ENCODE measurements around the gene F3. TPM values are rescaled to one million over a fixed set of nuclear protein-coding genes. Genes with fewer than 3 reads are reported as not detected.

F3 gene
- total RNA-seq, 2 experiments from 2014 or later: not detected

DNA sequence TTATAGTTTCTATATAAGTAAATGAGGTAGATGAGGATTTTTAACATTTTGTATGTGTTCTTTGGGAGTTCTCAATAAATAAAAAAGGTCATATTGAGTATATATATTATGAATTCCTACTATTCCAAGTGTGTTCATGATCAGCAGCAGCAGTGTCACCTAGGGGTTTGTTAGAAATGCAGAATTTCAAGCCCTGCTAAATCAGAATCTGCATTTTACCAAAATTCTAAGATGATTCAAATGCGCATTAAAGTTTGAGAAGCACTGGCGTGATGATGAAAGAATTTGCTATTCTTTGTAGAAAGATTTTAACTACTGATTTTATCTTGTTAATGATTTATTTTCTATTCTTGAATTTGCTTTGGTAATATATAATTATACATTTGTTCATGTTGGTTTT is 28.7 kb downstream of the F3 start:
- Histone ChIP-seq H3K27me3 (ENCODE audit: control insufficient read depth in 1 of 2, insufficient read depth in 2 of 2, low read length in 2 of 2) (no peaks in the 10 kb centered on the region), H3K36me3 (ENCODE audit: insufficient read depth, low read length) (peaks cover 10% of the 10 kb centered on the region), H3K4me1 (ENCODE audit: insufficient read depth, low read length) (no peaks in the 10 kb centered on the region), H3K9me3 (ENCODE audit: control insufficient read depth in 1 of 2, insufficient read depth in 1 of 2, low read length in 2 of 2) (no peaks in the 10 kb centered on the region), H3K4me3 (ENCODE audit: low read length) (no peak overlapping the region), H3K27ac (ENCODE audit: low read depth in 1 of 2, low read length in 2 of 2) (no peak overlapping the region)
- H3K4me3 Mint-ChIP-seq: no peak overlapping the region
- no peak for ATAC-seq (ENCODE audit: poor library complexity)
- no peaks in the 10 kb centered on the region for H3K9me3 Mint-ChIP-seq
- no peak overlapping the region for H3K27ac Mint-ChIP-seq
- TF ChIP-seq, protein P1, sequence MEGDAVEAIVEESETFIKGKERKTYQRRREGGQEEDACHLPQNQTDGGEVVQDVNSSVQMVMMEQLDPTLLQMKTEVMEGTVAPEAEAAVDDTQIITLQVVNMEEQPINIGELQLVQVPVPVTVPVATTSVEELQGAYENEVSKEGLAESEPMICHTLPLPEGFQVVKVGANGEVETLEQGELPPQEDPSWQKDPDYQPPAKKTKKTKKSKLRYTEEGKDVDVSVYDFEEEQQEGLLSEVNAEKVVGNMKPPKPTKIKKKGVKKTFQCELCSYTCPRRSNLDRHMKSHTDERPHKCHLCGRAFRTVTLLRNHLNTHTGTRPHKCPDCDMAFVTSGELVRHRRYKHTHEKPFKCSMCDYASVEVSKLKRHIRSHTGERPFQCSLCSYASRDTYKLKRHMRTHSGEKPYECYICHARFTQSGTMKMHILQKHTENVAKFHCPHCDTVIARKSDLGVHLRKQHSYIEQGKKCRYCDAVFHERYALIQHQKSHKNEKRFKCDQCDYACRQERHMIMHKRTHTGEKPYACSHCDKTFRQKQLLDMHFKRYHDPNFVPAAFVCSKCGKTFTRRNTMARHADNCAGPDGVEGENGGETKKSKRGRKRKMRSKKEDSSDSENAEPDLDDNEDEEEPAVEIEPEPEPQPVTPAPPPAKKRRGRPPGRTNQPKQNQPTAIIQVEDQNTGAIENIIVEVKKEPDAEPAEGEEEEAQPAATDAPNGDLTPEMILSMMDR (IDR thresholded peaks at IDR 0.05): no peak
- ChIA-PET POLR2A (no interaction called here), CTCF (no interaction called here)
- intact Hi-C loops (cut with DNase I, micrococcal nuclease): no loop called here
- no peak for DNase-seq
- H3K4me1 Mint-ChIP-seq (ENCODE audit: low read depth): no peaks in the 10 kb centered on the region
- peaks cover 74% of the 10 kb centered on the region for H3K36me3 Mint-ChIP-seq (ENCODE audit: low read depth)
- no peaks in the 10 kb centered on the region for H3K27me3 Mint-ChIP-seq

DNA sequence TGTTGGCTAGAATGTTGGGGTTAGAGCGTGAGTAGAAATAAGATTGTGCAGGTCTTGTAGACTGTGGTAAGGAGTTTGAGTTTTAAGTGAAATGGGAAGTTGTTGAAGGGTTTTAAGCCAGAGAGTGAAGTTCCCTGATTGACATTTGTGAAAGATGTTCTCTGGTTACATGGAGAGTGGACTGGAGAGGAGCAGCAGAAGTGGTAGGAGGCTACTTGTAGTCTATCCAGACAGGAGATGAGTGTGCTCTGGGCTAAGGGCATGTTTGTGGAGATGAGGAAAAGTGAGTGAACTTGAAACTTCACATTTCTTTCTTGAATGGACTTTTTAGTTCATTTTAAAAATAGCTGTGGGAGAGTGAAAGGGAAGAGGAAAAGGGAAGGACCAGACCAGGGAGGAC is 37.0 kb downstream of the F3 start:
- POLR2A ChIA-PET: no interaction called here
- H3K27me3 ChIP-seq (ENCODE audit: control insufficient read depth in 1 of 2, insufficient read depth in 2 of 2, low read length in 2 of 2): no peaks in the 10 kb centered on the region
- Mint-ChIP-seq H3K27ac (no peak overlapping the region), H3K27me3 (no peaks in the 10 kb centered on the region), H3K9me3 (peaks cover 2% of the 10 kb centered on the region), H3K36me3 (ENCODE audit: low read depth) (peaks cover 86% of the 10 kb centered on the region), H3K4me3 (no peak overlapping the region), H3K4me1 (ENCODE audit: low read depth) (no peaks in the 10 kb centered on the region)
- no peak overlapping the region for H3K27ac ChIP-seq (ENCODE audit: low read depth in 1 of 2, low read length in 2 of 2)
- DNase-seq: no peak
- no peaks in the 10 kb centered on the region for H3K4me1 ChIP-seq (ENCODE audit: insufficient read depth, low read length)
- no peaks in the 10 kb centered on the region for H3K9me3 ChIP-seq (ENCODE audit: control insufficient read depth in 1 of 2, insufficient read depth in 1 of 2, low read length in 2 of 2)
- TF ChIP-seq, protein P1 (IDR thresholded peaks at IDR 0.05): no peak
- CTCF ChIA-PET: no interaction called here
- ATAC-seq (ENCODE audit: poor library complexity): no peak
- H3K36me3 ChIP-seq (ENCODE audit: insufficient read depth, low read length): peaks cover 37% of the 10 kb centered on the region
- no peak overlapping the region for H3K4me3 ChIP-seq (ENCODE audit: low read length)
- intact Hi-C loops (cut with DNase I, micrococcal nuclease): no loop called here

DNA sequence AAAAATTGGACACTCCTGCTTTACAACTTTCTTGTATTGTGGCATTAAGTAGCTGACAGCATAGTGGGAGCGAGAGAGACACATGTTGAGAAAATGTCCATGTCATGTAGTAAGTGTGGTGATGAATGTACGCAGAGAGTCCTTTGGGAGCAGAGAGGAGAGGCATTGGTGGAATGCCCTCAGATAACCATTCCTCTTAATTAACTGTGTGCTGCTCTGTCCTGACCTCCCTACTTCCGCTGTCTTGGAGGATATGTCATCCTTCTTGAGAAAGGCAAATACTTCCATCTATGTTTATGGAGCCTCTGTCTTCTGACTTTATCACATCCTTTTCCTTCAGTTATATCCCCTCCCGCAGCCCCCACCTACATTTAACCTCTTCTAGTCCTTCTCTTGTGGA is 38.4 kb downstream of the F3 start:
- no peak overlapping the region for H3K4me3 ChIP-seq (ENCODE audit: low read length)
- Mint-ChIP-seq H3K27ac (no peak overlapping the region), H3K4me3 (no peak overlapping the region), H3K27me3 (no peaks in the 10 kb centered on the region), H3K9me3 (peaks cover 2% of the 10 kb centered on the region), H3K36me3 (ENCODE audit: low read depth) (peaks cover 88% of the 10 kb centered on the region), H3K4me1 (ENCODE audit: low read depth) (no peaks in the 10 kb centered on the region)
- POLR2A ChIA-PET: no interaction called here
- TF ChIP-seq, protein P1 (IDR thresholded peaks at IDR 0.05): no peak
- CTCF ChIA-PET: no interaction called here
- H3K36me3 ChIP-seq (ENCODE audit: insufficient read depth, low read length): peaks cover 46% of the 10 kb centered on the region
- DNase-seq (no peak), ATAC-seq (ENCODE audit: poor library complexity) (no peak)
- no peaks in the 10 kb centered on the region for H3K4me1 ChIP-seq (ENCODE audit: insufficient read depth, low read length)
- no peak overlapping the region for H3K27ac ChIP-seq (ENCODE audit: low read depth in 1 of 2, low read length in 2 of 2)
- H3K27me3 ChIP-seq (ENCODE audit: control insufficient read depth in 1 of 2, insufficient read depth in 2 of 2, low read length in 2 of 2): no peaks in the 10 kb centered on the region
- intact Hi-C loops (cut with DNase I, micrococcal nuclease): no loop called here
- H3K9me3 ChIP-seq (ENCODE audit: control insufficient read depth in 1 of 2, insufficient read depth in 1 of 2, low read length in 2 of 2): no peaks in the 10 kb centered on the region

Data from CD4-positive, alpha-beta T cell (primary cell).